MG63 (cell line): ENCODE data around the gene PRMT1. TPM values are rescaled to one million over a fixed set of nuclear protein-coding genes. Genes with fewer than 3 reads are reported as not detected.
A peak's percentile ranks its signal among the peaks of the same experiment; 100 is the strongest.
"Not testable (repeated sequence)": the region's sequence is repeated elsewhere in the genome, so short reads cannot be mapped to it uniquely, and the experiment has no call there.

Experiments used
- DNase-seq: peaks from one replicate; pipeline ENCODE4 v3.0.0-alpha.2; 2020
- H3K27me3 ChIP-seq: fragments of 250-450 bp; sonication (Bioruptor Pico); 2 replicates; pipeline ENCODE4 v1.5.1; 2020; ENCODE audit warnings: mild to moderate bottlenecking, moderate library complexity
- H3K36me3 ChIP-seq: fragments of 250-450 bp; sonication (Bioruptor Pico); 2 replicates; pipeline ENCODE4 v1.5.1; 2020; ENCODE audit warnings: mild to moderate bottlenecking, moderate library complexity
- H3K4me3 ChIP-seq: fragments of 250-450 bp; sonication (Bioruptor Pico); 2 replicates; pipeline ENCODE4 v1.5.1; 2020; ENCODE audit warnings: mild to moderate bottlenecking, moderate library complexity
- H3K9me3 ChIP-seq: fragments of 250-450 bp; sonication (Bioruptor Pico); 2 replicates; pipeline ENCODE4 v1.5.1; 2020; ENCODE audit warnings: mild to moderate bottlenecking, moderate library complexity
- total RNA-seq: library from RNA; depleted of rRNA; stranded (reverse); fragments of >200 nt; shearing (Covaris generic); gene quantifications from 2 replicates; pipeline ENCODE4 v1.2.3, GENCODE V29; 2014; ENCODE audit warnings: low replicate concordance; rRNA removed

The PRMT1 gene
- total RNA-seq: 705 and 777 TPM in 2 replicates

DNA sequence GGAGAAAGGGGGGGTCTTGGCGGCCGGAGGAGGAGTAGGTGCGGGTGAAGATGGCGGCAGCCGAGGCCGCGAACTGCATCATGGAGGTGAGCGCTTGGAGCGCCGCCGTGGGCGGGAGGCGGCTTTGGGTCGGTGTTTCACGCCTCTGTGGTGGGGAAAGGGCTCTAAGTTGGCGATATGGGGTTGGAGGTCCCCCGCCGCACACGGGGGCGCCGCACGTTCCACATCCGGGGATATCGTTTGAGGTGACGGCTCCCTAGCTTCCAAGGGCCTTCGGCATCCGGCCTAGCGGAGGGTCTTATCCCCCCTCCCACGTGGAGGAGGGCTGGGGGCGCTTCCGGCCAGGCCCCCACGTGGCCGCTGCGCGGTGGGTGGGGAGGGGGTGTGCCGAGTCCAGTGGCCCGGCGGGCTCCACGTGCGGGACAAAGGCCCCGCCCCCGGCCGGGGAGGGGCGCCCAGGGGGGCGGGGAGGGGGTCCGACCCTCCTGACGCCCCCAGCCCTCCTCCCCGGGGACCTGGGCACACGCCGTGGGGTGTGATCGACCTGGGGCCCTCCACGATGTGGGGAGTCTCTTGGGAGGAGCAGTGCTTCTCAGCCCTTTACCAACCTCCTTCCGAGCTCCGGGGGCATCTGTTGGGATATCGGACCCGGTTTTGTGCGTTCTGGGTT, at the start of gene PRMT1:
TSS of gene PRMT1 (plus strand) at position 41 of the 670 bp plus-strand sequence. CDS start at position 51, 10 bp downstream.
- Histone ChIP-seq H3K36me3 (peaks cover 34% of the 10 kb centered on the region), H3K27me3 (no peaks in the 10 kb centered on the region), H3K4me3 (peak within 1 kb of the TSS; percentile 98), H3K9me3 (no peaks in the 10 kb centered on the region)
- DNase-seq: peak; percentile 70

DNA sequence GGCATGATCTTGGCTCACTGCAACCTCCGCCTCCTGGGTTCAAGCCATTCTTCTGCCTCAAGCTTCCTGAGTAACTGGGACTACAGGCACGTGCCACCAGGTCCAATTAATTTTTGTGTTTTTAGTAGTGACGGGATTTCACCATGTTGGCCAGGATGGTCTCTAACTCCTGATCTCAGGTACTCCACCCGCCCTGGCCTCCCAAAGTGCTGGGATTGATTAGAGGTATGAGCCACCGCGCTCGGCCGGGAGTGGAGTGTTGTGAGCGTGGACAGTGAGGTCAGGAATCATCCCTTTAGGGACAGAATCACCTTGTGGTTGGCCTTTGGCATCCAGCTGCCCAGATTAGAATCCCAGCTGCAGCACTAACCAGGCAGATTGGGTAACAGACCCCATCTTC, 47.4 kb upstream of the PRMT1 start:
- DNase-seq: no peak
- Histone ChIP-seq H3K27me3 (no peaks in the 10 kb centered on the region), H3K36me3 (peaks cover 22% of the 10 kb centered on the region)

GRCh38 chr19:49631014-49631588, 46.0 kb upstream of the PRMT1 start:
- Histone ChIP-seq H3K9me3 (no peaks in the 10 kb centered on the region), H3K4me3 (no peak overlapping the region), H3K36me3 (peaks cover 28% of the 10 kb centered on the region), H3K27me3 (no peaks in the 10 kb centered on the region)
- no peak for DNase-seq

More for the DNA sequence above, 47.4 kb upstream of the PRMT1 start:
- Histone ChIP-seq H3K4me3 (no peak overlapping the region), H3K9me3 (no peaks in the 10 kb centered on the region)

DNA sequence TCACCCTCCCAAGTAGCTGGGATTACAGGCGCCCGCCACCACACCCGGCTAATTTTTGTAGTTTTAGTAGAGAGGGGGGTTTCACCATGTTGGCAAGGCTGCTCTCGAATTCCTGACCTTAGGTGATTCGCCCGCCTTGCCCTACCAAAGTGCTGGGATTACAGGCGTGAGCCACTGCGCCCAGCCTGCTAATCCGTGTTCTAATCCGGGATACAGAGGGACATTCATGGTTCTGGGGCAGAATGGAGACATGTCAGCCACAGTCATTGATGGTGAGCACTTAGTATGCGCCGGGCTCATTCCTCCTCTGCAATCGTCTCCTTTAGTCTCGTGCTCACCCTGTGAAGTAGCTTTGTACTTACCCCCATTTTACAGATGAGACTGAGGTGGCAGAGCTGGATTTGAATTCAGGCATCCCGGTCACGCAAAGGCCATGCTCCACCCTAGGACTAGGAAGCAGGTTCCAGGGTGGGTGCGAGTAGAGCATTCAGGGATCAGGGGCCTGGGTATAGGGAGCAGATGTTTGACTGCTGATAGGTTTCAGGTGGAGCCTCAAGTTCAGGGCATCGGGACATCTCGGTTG, 45.4 kb upstream of the PRMT1 start:
- no peaks in the 10 kb centered on the region for H3K9me3 ChIP-seq
- H3K27me3 ChIP-seq: no peaks in the 10 kb centered on the region
- H3K4me3 ChIP-seq: no peak overlapping the region
- H3K36me3 ChIP-seq: peaks cover 23% of the 10 kb centered on the region
- DNase-seq: no peak

DNA sequence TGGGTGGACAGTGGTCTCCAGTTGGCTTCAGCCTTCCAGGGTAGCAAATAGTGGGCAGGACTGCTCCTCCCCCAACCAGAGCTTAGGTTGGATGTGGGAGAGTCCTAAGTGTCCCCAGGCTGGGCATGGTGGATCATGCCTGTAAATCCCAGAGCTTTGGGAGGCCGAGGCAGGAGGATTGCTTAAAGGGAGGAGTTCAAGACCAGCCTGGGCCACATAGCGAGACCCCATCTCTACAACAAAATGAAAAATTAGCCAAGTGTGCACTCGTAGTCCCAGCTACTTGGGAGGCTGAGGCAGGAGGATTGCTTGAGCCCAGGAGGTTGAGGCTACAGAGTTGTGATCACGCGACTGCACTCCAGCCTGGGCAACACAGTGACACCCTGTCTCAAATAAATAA, 44.5 kb upstream of the PRMT1 start:
- H3K4me3 ChIP-seq: no peak overlapping the region
- DNase-seq: no peak

DNA sequence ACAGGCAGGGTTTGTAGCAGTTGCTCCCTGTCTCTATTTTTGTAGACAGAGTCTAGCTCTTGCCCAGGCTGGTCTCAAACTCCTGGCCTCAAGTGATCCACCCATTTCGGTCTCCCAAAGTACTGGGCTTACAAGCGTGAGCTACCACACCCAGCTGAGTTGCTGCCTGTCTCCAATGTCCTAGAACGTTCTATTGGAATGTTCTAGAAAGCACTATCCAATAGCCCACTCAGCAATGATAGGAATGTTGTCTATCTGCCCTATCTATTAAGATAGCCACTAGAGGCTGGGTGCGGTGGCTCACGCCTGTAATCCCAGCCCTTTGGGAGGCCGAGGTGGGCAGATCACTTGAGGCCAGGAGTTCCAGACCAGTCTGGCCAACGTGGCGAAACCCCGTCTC, 43.8 kb upstream of the PRMT1 start:
- not testable (repeated sequence) for DNase-seq, H3K4me3 ChIP-seq, H3K27me3 ChIP-seq, H3K9me3 ChIP-seq
- H3K36me3 ChIP-seq: peaks cover 11% of the 10 kb centered on the region; the same call in 1 of the 2 replicates

More for the DNA sequence above, 44.5 kb upstream of the PRMT1 start:
- Histone ChIP-seq H3K9me3 (no peaks in the 10 kb centered on the region), H3K36me3 (peaks cover 16% of the 10 kb centered on the region), H3K27me3 (no peaks in the 10 kb centered on the region)

DNA sequence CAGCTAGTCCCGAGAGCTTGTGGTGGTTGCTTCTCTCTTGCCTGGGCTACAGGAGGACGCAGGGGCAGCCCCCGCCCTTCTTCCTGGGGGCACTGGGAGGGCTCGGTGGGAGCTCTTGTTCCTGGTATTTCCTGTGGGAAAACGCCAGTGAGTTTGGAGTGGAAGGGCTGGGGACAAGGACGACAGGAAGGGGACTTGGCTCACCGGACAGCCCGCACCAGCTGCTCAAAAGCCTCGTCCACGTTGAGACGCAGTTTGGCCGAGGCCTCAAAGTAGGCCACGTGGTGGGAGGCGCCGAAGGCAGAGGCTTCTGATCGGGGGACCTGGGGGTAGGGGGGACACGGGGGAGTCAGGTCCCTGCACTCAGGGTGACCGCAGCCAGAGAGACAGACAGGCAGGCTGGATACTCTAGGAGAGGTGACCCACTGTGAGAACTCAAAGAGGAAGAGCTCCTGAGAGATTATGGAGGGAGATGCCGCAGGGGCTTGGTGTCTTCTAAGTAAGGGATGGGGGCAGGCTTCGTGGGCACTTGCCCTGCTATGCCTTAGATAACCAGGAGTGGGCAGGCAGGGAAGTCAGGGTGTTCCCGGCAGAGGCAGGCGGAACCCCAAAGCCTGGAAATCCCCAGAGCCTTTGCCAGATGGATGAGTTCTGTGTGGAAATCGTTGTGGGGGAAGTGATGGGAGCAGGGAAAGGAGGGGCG, 41.4 kb upstream of the PRMT1 start:
- DNase-seq: no peak
- Histone ChIP-seq H3K4me3 (no peak overlapping the region), H3K27me3 (no peaks in the 10 kb centered on the region), H3K9me3 (no peaks in the 10 kb centered on the region), H3K36me3 (peaks cover 7% of the 10 kb centered on the region; the same call in 1 of the 2 replicates)

- no peak for DNase-seq
These were observed 40.7 kb upstream of the PRMT1 start for GRCh38 chr19:49636233-49636932.

DNA sequence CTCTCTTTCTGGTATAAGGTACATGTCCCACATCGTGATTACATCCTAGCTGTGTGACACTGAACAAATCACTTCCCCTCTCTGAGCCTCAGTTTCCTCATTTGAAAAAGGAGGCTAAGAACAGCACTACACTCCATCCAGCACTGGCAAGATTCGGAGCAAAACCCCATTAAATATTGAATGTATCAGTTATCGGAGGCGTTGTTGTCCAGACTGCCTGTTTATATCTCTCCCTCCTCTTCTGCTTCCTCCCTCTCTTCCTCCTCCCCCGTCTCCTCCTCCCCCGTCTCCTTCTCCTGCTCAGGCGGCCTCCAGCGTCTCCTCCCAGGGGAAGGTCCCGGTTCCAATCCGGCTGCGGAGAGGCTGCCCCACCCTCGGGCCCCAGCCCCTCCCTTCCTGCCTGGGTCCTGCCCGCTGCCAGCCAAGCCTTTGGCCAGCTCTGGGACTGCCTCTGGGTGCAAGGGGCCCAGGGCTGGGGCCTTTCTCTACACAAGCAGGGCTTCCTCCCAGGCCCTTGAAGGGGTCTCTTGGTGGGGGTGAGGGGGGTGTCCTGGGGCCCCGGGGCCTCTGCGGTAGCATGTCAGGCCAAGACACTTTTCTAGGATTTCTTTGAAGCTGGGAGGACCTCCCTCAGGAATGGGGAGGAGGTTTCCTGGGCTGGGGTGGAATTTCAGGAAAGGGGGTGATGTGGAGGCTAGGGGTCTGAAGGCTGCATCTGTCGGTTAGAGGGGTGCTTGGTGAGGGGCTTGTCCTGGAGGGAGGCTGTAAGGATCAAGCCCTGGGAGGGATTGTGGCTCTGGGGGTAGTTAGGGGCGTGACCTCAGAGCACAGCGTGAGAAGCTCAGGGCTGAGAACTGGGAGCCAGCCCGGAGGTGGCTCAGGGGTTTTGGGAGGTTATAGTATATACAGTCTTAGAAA, 39.0 kb upstream of the PRMT1 start:
- peak; percentile 95 for DNase-seq
- H3K36me3 ChIP-seq: peaks cover 7% of the 10 kb centered on the region; the same call in 1 of the 2 replicates
- H3K9me3 ChIP-seq: no peaks in the 10 kb centered on the region
- no peaks in the 10 kb centered on the region for H3K27me3 ChIP-seq
- H3K4me3 ChIP-seq: peak overlapping the region; percentile 31

More at GRCh38 chr19:49636233-49636932, 40.7 kb upstream of the PRMT1 start:
- Histone ChIP-seq H3K36me3 (peaks cover 7% of the 10 kb centered on the region; the same call in 1 of the 2 replicates), H3K27me3 (no peaks in the 10 kb centered on the region), H3K4me3 (no peak overlapping the region), H3K9me3 (no peaks in the 10 kb centered on the region)

DNA sequence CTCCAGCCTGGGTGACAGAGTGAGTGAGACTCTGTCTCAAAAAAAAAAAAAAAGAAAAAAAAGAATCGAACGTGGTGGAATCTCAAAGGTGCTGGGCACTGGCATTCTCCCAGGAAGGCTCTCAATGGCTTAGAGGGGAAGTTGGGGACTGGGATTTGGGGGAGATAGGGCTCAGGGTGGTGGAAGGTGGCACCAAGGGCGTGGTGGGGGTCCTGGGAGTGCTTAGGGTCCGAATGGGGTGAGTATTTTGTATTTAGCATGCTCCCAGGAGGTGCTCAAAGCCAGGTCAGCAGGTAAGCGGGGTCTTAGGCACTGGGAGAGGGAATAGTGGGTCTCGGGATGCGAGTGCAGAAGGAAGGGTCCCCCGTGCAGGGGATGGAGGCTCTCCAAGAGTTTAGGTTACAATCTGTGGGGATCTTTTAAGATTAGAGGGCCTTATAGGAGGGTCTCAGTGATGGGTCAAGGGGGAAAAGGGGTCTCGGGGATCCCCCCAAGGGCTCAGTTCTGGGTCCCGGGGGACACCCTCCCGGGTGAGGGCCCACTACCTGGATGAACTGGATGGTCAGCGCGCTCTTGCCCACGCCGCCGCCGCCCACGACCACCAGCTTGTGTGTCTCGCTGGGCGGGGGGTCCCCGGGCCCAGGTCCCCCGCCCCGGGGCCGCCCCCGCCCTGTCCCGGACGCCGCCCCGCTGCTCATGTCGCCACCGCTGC, 37.5 kb upstream of the PRMT1 start:
- DNase-seq: no peak
- no peaks in the 10 kb centered on the region for H3K27me3 ChIP-seq
- no peaks in the 10 kb centered on the region for H3K9me3 ChIP-seq
- H3K36me3 ChIP-seq: peaks cover 19% of the 10 kb centered on the region
- H3K4me3 ChIP-seq: peak overlapping the region; percentile 58

DNA sequence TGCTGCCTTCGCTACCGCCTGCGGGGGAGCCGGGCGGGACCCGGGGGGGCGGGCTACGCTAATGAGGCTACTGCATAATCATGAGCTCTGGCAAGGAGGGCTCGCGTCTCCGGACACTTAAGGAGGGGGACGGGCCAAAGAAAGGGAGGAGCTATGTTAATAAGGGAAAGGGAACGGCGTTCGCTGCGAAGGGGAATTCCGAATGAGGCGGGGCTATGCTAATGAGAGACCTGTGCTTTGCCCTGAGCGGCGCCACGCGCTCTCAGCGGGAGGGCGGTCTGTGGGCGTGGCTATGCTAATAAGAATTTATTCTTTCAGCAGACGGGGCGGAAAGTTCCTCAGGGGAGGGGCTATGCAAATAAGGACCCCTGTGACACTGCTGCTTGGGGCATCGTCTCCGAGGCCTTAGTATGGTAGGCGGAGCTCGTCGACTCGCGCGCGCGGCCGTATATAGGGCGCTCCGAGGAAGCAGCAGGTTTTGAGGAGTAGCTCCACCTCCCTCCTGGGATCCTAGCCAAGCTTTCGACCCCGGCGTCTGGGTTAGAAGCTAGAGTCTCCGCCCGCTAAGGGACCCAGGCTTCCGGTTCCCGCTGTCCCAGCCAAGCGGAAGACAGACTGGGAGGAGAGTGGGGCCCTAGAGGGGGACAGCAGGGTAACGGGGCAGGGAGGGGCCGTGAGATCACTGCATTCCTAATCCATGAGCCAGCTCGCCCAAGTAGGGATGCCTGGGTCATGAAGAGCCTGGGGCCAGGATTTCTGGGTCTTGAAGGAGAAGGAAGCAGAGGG, 36.8 kb upstream of the PRMT1 start, which contains the start of gene RRAS:
TSS of gene RRAS (minus strand) at position 31 of the 786 bp plus-strand sequence. CDS start 45 bp downstream, outside the sequence.
- peak; percentile 100 for DNase-seq

DNA sequence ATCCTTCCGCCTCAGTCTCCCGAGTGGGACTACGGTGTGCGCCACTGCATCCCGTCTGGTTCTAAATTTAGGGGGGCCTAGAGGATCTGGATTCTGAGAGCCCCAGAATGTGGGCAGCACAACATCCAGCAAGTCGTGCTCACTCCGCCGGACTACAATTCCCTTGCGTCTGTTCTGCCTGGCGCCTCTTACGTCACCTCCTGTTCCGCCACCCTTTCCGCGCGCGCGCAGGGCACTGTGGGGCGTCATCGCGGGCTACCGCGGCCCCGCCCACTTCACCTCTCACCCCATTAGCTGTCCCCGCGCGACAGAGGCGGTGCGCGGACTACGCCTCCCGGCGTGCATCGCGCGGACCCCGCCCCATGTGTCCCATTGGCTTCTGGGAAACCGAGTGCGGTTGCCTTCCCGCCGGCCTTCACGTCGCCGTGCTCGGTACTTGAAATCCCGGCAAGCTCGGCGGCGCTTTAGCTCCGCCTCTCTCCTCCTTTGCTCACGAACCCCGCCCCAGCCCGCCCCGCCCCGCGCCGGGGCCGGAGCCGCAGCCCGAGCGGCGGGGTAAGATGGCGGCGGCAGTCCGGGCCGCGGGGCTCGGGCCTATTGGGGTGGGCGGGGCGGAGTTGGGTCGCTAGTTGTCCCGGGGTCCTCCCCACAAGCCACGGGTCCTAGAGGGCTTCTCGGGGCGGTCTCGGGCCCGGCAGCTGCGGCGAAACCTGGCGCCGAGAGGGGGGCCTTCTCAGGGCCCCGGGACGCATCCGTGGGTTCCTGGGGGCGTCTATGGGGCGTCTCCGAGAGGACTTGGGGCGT, 35.2 kb upstream of the PRMT1 start, which contains the start of gene SCAF1:
TSS of gene SCAF1 (plus strand) at position 522 of the 804 bp plus-strand sequence. CDS start 2,818 bp downstream, outside the sequence.
- no peaks in the 10 kb centered on the region for H3K9me3 ChIP-seq
- peak within 1 kb of the TSS; percentile 98 for H3K4me3 ChIP-seq
- peaks cover 34% of the 10 kb centered on the region for H3K36me3 ChIP-seq
- H3K27me3 ChIP-seq: no peaks in the 10 kb centered on the region
- DNase-seq: peak; percentile 100

More for the DNA sequence above, 36.8 kb upstream of the PRMT1 start, which contains the start of gene RRAS:
- peak within 1 kb of the TSS; percentile 98 for H3K4me3 ChIP-seq
- H3K36me3 ChIP-seq: peaks cover 19% of the 10 kb centered on the region
- H3K27me3 ChIP-seq: no peaks in the 10 kb centered on the region
- no peaks in the 10 kb centered on the region for H3K9me3 ChIP-seq

GRCh38 chr19:49642492-49643035, 34.5 kb upstream of the PRMT1 start:
- H3K36me3 ChIP-seq: peaks cover 41% of the 10 kb centered on the region
- DNase-seq: no peak
- H3K9me3 ChIP-seq: no peaks in the 10 kb centered on the region
- peak overlapping the region; percentile 98 for H3K4me3 ChIP-seq
- no peaks in the 10 kb centered on the region for H3K27me3 ChIP-seq
